ENCODE measurements around the gene GRIK4. TPM values are rescaled to one million over a fixed set of nuclear protein-coding genes. Genes with fewer than 3 reads are reported as not detected.

GRIK4 gene
- total RNA-seq, 2 experiments from 2014 or later = not detected

- no peaks in the 10 kb centered on the region for H3K9me3 Mint-ChIP-seq
- H3K27me3 Mint-ChIP-seq = peaks cover 16% of the 10 kb centered on the region
- DNase-seq = no peak
- H3K4me1 Mint-ChIP-seq (ENCODE audit: low read depth) = no peaks in the 10 kb centered on the region
- no peaks in the 10 kb centered on the region for H3K36me3 Mint-ChIP-seq
- intact Hi-C loops (cut with micrococcal nuclease) = no loop called here
- no peak overlapping the region for H3K4me3 Mint-ChIP-seq
- H3K27ac Mint-ChIP-seq = no peak overlapping the region
- POLR2A ChIA-PET = no interaction called here
- CTCF ChIA-PET = no interaction called here
Measured at GRCh38 chr11:120597250-120598215, 86.0 kb downstream of the GRIK4 start.

DNA sequence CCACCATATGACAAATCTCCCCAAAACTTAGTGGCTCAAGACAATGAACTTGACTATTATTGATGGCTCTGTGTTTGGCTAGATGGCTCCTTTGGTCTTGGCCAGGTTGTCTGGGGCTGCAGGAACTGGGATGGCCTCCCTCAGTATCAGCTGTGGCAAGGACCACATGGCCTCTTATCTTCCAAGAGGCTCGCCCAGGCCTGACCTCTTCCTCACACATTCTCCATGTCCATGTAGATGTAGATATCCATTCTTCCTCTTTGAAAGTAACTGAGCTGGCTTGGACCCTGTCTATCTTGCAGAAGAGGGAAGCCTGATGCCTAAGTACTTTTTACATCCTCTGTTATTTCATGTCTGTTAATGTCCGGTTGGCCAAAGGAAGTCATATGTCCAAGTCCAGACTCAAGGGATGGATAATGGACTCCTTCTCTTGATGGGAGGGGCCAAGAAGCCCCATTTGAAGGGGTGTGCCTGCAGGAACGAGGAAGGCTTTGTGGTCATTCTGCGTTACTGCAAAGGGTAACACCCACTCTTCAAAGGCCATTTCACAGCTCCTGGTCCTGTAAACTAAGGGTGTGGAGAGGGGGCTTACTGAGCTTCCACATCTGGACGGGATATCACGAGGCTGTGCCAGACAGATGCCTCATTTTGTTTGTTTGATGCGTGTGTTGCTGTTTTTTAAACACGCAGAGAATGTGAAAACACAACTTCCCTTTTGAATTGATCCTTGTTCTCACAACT is 87.1 kb downstream of the GRIK4 start:
- Mint-ChIP-seq H3K27ac (no peak overlapping the region), H3K4me3 (no peak overlapping the region), H3K27me3 (peaks cover 14% of the 10 kb centered on the region), H3K4me1 (ENCODE audit: low read depth) (no peaks in the 10 kb centered on the region), H3K36me3 (no peaks in the 10 kb centered on the region), H3K9me3 (no peaks in the 10 kb centered on the region)
- ChIA-PET CTCF (no interaction called here), POLR2A (no interaction called here)
- DNase-seq = no peak
- intact Hi-C loops (cut with micrococcal nuclease) = no loop called here

DNA sequence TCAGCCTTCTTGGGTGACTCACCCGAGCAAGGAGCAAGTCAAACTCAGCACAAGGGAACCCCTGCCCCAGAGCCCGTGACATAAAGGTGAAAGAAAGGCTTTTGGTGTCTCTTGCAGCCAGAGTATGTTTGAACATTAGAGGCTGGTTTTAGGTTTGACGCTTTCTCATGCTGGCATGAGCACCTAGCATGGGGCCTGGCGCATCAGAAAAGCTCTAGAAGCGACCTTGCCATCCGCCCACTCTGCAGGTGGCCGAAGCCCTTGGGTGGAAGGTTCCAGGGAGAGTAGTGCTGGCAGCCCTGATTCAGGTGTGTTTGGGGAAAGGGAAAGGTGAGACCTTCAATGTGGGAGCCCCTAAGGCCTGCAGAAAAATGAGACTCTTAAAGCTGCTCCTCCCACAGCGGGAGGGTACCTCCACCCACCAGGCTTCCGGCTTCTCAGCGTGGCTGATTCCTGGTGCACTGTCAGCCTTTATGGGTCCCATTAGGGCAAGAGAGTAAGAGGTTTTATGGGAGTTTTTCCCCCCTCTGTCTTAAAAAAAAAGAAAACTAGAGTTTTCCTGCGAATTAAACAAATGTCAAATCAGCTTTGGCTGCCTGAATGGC is 88.4 kb downstream of the GRIK4 start:
- intact Hi-C loops (cut with micrococcal nuclease) = no loop called here
- Mint-ChIP-seq H3K9me3 (no peaks in the 10 kb centered on the region), H3K4me1 (ENCODE audit: low read depth) (no peaks in the 10 kb centered on the region), H3K4me3 (no peak overlapping the region), H3K36me3 (no peaks in the 10 kb centered on the region), H3K27me3 (peaks cover 15% of the 10 kb centered on the region), H3K27ac (no peak overlapping the region)
- DNase-seq = no peak
- CTCF ChIA-PET = no interaction called here
- POLR2A ChIA-PET = no interaction called here

DNA sequence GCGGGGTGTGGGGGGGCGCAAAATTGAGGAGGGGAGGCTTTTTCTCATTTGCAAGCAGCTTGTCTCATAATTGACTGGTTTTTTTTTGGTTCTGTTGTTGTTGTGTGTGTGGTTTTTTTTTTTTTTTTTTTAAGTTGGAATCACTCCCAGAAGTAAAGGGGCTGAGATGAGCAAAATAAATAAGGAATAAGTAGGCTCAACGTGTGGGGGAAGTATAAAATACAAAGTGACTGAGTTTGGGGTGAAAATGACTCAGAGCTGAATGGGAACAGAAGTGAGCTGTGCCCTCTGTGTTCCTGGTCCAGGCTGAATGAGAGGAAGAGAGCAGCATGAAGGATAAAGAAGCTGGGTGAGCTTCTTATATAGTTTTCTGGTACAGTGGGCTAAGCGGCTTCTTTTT is 90.0 kb downstream of the GRIK4 start:
- H3K36me3 Mint-ChIP-seq = no peaks in the 10 kb centered on the region
- no peak overlapping the region for H3K27ac Mint-ChIP-seq
- no peaks in the 10 kb centered on the region for H3K4me1 Mint-ChIP-seq (ENCODE audit: low read depth)
- intact Hi-C loops (cut with micrococcal nuclease) = no loop called here
- no peak for DNase-seq
- no peak overlapping the region for H3K4me3 Mint-ChIP-seq
- peaks cover 15% of the 10 kb centered on the region for H3K27me3 Mint-ChIP-seq
- H3K9me3 Mint-ChIP-seq = no peaks in the 10 kb centered on the region
- ChIA-PET CTCF (no interaction called here), POLR2A (no interaction called here)

- H3K36me3 Mint-ChIP-seq = no peaks in the 10 kb centered on the region
- peaks cover 12% of the 10 kb centered on the region for H3K27me3 Mint-ChIP-seq
- POLR2A ChIA-PET = no interaction called here
- H3K4me1 Mint-ChIP-seq (ENCODE audit: low read depth) = no peaks in the 10 kb centered on the region
- no peak for DNase-seq
- H3K9me3 Mint-ChIP-seq = no peaks in the 10 kb centered on the region
- no peak overlapping the region for H3K27ac Mint-ChIP-seq
- CTCF ChIA-PET = no interaction called here
- no peak overlapping the region for H3K4me3 Mint-ChIP-seq
- intact Hi-C loops (cut with micrococcal nuclease) = no loop called here
Measured at GRCh38 chr11:120603071-120603470, 91.5 kb downstream of the GRIK4 start.

GRCh38 chr11:120605469-120605868 is 93.9 kb downstream of the GRIK4 start:
- no peak overlapping the region for H3K27ac Mint-ChIP-seq
- no peak for DNase-seq
- H3K36me3 Mint-ChIP-seq = no peaks in the 10 kb centered on the region
- peaks cover 9% of the 10 kb centered on the region for H3K27me3 Mint-ChIP-seq
- intact Hi-C loops (cut with micrococcal nuclease) = no loop called here
- no peaks in the 10 kb centered on the region for H3K9me3 Mint-ChIP-seq
- no peaks in the 10 kb centered on the region for H3K4me1 Mint-ChIP-seq (ENCODE audit: low read depth)
- POLR2A ChIA-PET = no interaction called here
- CTCF ChIA-PET = no interaction called here
- no peak overlapping the region for H3K4me3 Mint-ChIP-seq

DNA sequence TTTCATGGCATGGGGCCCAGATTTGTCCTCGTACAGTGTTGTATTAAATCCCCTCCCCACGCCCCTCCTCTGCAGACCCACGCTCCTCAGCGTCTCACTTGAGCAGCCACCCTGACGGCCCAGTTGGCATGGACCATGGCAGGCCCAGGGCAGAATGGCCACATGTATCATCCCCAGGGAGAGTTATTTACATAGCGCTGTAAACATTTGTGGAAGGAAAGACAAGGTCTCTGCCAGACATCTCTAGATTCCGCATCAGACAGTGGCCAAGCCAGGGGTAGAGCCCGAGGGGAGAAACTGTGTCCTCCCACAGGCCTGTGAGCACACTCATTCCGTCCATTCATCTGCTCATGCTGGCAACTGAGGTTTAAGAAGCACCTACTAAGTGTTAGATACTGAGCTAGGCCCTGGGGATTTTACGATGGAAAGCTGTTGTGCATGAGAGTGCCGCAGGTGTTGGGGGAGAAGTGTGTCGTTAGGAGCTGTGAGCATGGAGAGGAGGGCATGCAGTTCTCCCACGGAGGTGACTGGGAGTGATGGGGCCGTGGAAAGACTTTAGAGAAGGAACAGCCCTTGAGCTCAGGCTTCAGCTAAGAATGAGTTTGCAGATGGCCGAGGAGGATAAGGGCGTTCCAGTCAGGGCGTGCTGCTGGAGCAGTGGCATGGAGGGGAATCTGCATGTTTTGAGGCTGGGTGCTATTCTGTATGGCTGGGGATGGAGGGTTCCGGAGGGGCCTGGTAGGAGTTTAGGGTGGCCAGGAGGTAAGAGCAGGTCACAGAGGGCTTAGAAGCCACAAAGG is 94.9 kb downstream of the GRIK4 start:
- ChIA-PET POLR2A (no interaction called here), CTCF (no interaction called here)
- Mint-ChIP-seq H3K4me3 (no peak overlapping the region), H3K4me1 (ENCODE audit: low read depth) (no peaks in the 10 kb centered on the region), H3K27ac (peak overlapping the region; percentile 11), H3K36me3 (no peaks in the 10 kb centered on the region), H3K27me3 (peaks cover 9% of the 10 kb centered on the region), H3K9me3 (no peaks in the 10 kb centered on the region)
- no peak for DNase-seq
- intact Hi-C loops (cut with micrococcal nuclease) = no loop called here

DNA sequence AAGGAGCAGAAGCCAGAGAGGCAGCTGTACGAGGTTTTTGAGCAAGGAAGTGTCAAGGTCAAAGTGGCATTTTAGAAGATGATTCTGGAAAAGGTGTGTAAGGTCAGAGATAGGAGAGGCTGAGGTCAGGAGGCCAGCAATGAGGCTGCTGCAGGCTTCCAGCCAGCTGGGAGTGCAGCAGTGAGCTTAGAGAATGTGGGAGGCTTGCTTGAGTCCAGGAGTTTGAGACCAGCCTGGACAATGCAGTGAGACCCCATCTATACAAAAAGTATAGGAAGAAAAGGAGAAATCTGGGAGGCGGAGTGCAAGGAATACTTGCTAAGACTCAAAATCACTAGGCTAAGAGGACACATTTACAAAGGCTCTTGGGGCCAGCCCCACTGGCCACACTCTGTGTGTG is 96.5 kb downstream of the GRIK4 start:
- H3K4me1 Mint-ChIP-seq (ENCODE audit: low read depth) = no peaks in the 10 kb centered on the region
- DNase-seq = no peak
- H3K27me3 Mint-ChIP-seq = peaks cover 4% of the 10 kb centered on the region
- H3K27ac Mint-ChIP-seq = no peak overlapping the region
- no peak overlapping the region for H3K4me3 Mint-ChIP-seq
- intact Hi-C loops (cut with micrococcal nuclease) = no loop called here
- ChIA-PET POLR2A (no interaction called here), CTCF (no interaction called here)
- H3K36me3 Mint-ChIP-seq = no peaks in the 10 kb centered on the region
- H3K9me3 Mint-ChIP-seq = no peaks in the 10 kb centered on the region

- Mint-ChIP-seq H3K4me1 (ENCODE audit: low read depth) (no peaks in the 10 kb centered on the region), H3K27ac (no peak overlapping the region), H3K27me3 (peaks cover 6% of the 10 kb centered on the region), H3K36me3 (no peaks in the 10 kb centered on the region), H3K4me3 (no peak overlapping the region), H3K9me3 (no peaks in the 10 kb centered on the region)
- DNase-seq = no peak
- CTCF ChIA-PET = no interaction called here
- intact Hi-C loops (cut with micrococcal nuclease) = no loop called here
- POLR2A ChIA-PET = no interaction called here
Measured at GRCh38 chr11:120608760-120609211, 97.2 kb downstream of the GRIK4 start.

GRCh38 chr11:120610111-120610510 is 98.6 kb downstream of the GRIK4 start:
- H3K4me3 Mint-ChIP-seq = no peak overlapping the region
- H3K36me3 Mint-ChIP-seq = no peaks in the 10 kb centered on the region
- DNase-seq = no peak
- intact Hi-C loops (cut with micrococcal nuclease) = no loop called here
- no peaks in the 10 kb centered on the region for H3K9me3 Mint-ChIP-seq
- H3K27ac Mint-ChIP-seq = no peak overlapping the region
- CTCF ChIA-PET = no interaction called here
- H3K27me3 Mint-ChIP-seq = peaks cover 2% of the 10 kb centered on the region
- no peaks in the 10 kb centered on the region for H3K4me1 Mint-ChIP-seq (ENCODE audit: low read depth)
- POLR2A ChIA-PET = no interaction called here

DNA sequence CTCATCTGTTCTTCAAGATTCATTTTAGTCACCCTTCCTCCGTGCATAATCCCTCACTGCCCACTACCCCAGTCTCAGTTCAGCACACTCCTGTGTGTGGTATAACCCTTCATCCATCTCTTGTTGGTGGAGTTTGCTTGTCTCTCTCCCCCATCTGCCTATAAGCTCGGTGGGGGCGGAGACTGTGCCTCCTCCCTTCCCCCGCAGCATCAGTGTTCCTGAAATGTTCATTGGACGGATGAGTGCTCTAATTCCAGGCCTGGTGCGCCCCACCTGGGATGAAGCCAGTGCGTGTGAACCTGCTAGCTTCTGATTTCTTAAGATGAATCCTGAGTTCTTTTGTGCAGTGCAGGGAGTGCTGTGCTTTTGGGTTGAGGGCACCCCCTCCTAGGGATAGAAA is 100.0 kb downstream of the GRIK4 start:
- Mint-ChIP-seq H3K36me3 (no peaks in the 10 kb centered on the region), H3K4me1 (ENCODE audit: low read depth) (no peaks in the 10 kb centered on the region), H3K4me3 (no peak overlapping the region), H3K27ac (no peak overlapping the region), H3K27me3 (peaks cover 2% of the 10 kb centered on the region), H3K9me3 (no peaks in the 10 kb centered on the region)
- CTCF ChIA-PET = no interaction called here
- intact Hi-C loops (cut with micrococcal nuclease) = no loop called here
- POLR2A ChIA-PET = no interaction called here
- DNase-seq = no peak

All from activated CD4-positive, alpha-beta memory T cell treated with anti-CD3 and anti-CD28 coated beads for 36 hours (primary cell).